ENCODE measurements around the gene ZBTB40.

Gene ZBTB40

GRCh38 chr1:22563671-22564602, 112.3 kb downstream of the ZBTB40 start:
- DNase-seq: no peak

- DNase-seq: no peak
Observed at GRCh38 chr1:22566161-22566560, 114.5 kb downstream of the ZBTB40 start.

- no peak for DNase-seq
Observed at GRCh38 chr1:22567197-22567596, 115.5 kb downstream of the ZBTB40 start.

- no peak for DNase-seq
Observed at GRCh38 chr1:22567994-22568393, 116.3 kb downstream of the ZBTB40 start.

- no peak for DNase-seq
Observed at GRCh38 chr1:22569269-22569668, 117.6 kb downstream of the ZBTB40 start.

GRCh38 chr1:22570140-22570909, 118.7 kb downstream of the ZBTB40 start:
- no peak for DNase-seq

GRCh38 chr1:22572818-22573217, 121.2 kb downstream of the ZBTB40 start:
- DNase-seq: no peak

GRCh38 chr1:22573237-22573636, 121.6 kb downstream of the ZBTB40 start:
- no peak for DNase-seq

GRCh38 chr1:22575532-22576149, 124.0 kb downstream of the ZBTB40 start:
- no peak for DNase-seq

GRCh38 chr1:22576150-22576544, 124.5 kb downstream of the ZBTB40 start:
- no peak for DNase-seq

GRCh38 chr1:22576617-22577016, 125.0 kb downstream of the ZBTB40 start:
- DNase-seq: no peak

GRCh38 chr1:22578732-22579361, 127.2 kb downstream of the ZBTB40 start:
- no peak for DNase-seq

- no peak for DNase-seq
Observed at GRCh38 chr1:22579541-22580155, 128.0 kb downstream of the ZBTB40 start.

Data from fibroblast of skin of abdomen (primary cell).